ENCODE results near the gene PICALM.

The PICALM gene

GRCh38 chr11:86081455-86081854 lies 12.6 kb upstream of the PICALM start:
- no peak for DNase-seq (ENCODE audit: low read depth)
- no peak for TF ChIP-seq CTCF (IDR thresholded peaks at IDR 0.05; ENCODE audit: control insufficient read depth, insufficient read depth, low read depth, low read length, missing control alignments)
- H3K4me3 ChIP-seq (ENCODE audit: control insufficient read depth, low read depth, low read length) = no peak overlapping the region

GRCh38 chr11:86079421-86079820 lies 10.5 kb upstream of the PICALM start:
- no peak for DNase-seq (ENCODE audit: low read depth)
- H3K4me3 ChIP-seq (ENCODE audit: control insufficient read depth, low read depth, low read length) = no peak overlapping the region
- TF ChIP-seq CTCF (IDR thresholded peaks at IDR 0.05; ENCODE audit: control insufficient read depth, insufficient read depth, low read depth, low read length, missing control alignments) = no peak

- H3K4me3 ChIP-seq (ENCODE audit: control insufficient read depth, low read depth, low read length) = no peak overlapping the region
- TF ChIP-seq CTCF (IDR thresholded peaks at IDR 0.05; ENCODE audit: control insufficient read depth, insufficient read depth, low read depth, low read length, missing control alignments) = no peak
Measured at GRCh38 chr11:86073948-86074347, 5.1 kb upstream of the PICALM start.

GRCh38 chr11:86072211-86072610 lies 3.3 kb upstream of the PICALM start:
- no peak overlapping the region for H3K4me3 ChIP-seq (ENCODE audit: control insufficient read depth, low read depth, low read length)
- no peak for DNase-seq (ENCODE audit: low read depth)
- TF ChIP-seq CTCF (IDR thresholded peaks at IDR 0.05; ENCODE audit: control insufficient read depth, insufficient read depth, low read depth, low read length, missing control alignments) = no peak

More at GRCh38 chr11:86073948-86074347, 5.1 kb upstream of the PICALM start:
- DNase-seq (ENCODE audit: low read depth) = no peak

GRCh38 chr11:86070142-86071056 lies 1.5 kb upstream of the PICALM start:
- no peak overlapping the region for H3K4me3 ChIP-seq (ENCODE audit: control insufficient read depth, low read depth, low read length)
- DNase-seq (ENCODE audit: low read depth) = no peak
- TF ChIP-seq CTCF (IDR thresholded peaks at IDR 0.05; ENCODE audit: control insufficient read depth, insufficient read depth, low read depth, low read length, missing control alignments) = no peak

GRCh38 chr11:86069408-86070101 lies 671 bp upstream of the PICALM start:
- no peak for TF ChIP-seq CTCF (IDR thresholded peaks at IDR 0.05; ENCODE audit: control insufficient read depth, insufficient read depth, low read depth, low read length, missing control alignments)
- peak; percentile 88 for DNase-seq (ENCODE audit: low read depth)

More at GRCh38 chr11:86069408-86070101, 671 bp upstream of the PICALM start:
- peak overlapping the region; percentile 40 for H3K4me3 ChIP-seq (ENCODE audit: control insufficient read depth, low read depth, low read length)

Data from AG09309 (cell line).